HuH-7.5 (cell line): ENCODE measurements around the gene SMURF2.

Experiments
- DNase-seq: peaks from one replicate; pipeline ENCODE4 v3.0.0; 2011; ENCODE audit warnings: low spot score

Gene SMURF2

DNA sequence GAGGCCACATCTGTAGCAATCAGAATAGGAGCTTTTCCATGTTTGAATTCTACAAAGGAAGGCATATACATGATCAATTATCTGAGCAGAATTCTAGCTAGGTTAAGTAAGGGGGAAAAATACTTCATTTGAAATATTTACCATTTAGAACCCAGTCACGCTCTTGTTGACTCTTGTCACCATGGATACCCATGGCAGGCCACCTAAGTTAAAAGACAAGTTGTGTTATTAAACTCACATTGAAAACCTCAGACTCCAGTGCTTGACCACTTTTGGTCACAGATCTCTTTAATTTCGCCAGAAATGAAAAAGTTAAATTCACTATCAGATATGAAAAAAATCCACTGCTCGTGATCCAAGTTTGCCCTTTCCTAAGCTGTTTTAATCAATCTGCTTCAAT is 160.1 kb downstream of the SMURF2 start:
- no peak for DNase-seq

DNA sequence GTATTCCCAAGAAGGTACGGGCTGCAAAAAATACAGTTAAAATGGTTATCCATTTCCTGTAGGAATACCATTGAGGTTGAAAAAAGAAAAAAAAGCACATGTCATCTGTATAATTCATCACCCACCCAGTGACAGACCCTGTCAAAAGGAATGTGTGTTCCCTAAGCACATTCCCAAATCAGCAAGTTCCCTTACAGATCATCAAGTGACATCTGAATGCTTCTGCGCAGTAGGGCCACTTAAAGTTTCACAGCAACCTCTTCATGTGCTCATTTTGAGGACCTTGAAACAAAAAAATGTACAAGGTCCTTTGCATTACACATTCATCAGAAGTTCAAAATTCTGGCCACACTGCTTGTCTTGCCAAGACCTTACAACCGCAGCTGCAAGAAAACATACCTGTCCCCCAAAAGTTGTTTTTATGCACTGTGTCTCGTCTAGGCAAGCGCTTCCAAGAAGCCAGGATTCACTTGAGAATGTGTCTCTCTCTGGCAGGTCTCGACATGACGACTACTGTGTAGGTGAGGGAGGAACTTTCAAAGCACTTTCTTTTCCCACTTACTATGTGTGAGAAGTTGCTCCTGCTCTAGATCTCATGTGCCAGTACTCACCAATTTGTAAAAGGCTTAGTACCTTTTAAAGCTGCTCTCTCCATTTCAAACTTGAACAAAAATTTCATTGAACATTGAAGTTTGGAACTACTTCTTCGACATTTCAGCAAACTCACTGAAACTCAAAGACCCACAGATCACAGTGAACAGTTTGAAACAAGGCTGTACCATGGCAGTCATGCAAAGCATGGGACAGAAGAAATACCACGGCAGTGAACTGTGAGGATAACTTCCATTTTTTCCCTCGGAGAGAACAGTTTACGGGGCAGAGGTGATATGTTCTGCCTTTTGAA is 161.0 kb downstream of the SMURF2 start:
- DNase-seq, result no peak

DNA sequence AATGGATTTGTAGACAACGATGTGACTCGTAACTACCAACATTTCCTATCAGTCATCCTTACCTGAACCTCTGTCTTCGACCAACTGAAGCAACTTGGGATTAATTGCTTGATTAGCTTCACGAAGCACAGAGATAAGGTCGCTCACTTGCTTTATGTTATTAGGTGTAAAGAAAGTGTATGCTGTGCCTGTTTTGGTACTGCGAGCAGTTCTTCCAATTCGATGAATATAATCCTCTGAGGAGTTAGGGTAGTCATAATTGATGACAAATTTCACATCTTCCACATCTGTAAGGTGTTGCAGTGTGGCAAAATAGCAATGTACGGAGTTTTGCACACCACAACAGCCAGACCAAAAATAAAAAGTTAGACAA is 161.6 kb downstream of the SMURF2 start:
- no peak for DNase-seq

DNA sequence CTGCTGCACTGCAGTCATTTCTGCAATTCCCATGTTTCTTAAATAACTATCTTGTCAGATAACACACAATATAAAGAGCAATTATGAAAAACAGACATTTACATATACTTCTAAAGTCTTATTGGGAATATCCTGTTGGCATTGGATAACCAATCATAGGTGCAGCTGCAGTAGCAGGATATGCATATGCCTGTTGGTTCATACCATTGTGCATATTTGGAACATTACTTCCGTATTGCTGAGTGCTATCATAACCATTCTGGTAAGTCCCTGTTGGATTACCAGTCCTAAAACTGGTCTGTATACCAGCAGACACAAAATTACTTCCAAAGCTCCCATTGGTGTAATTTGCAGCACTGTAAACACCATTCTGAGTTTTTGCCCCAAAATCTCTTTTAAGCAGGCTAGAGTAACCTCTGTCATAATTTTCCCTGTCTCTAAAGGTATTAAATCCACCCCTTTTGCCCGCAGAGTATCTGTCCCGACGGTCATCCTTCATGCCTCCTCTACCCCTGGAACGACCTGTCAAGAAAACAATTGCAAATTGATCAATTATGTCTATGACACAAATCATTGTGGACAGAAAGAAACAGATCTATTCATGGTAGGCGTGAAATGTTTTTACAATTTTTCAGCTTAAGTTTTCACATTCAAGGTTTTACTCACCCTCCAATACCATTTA is 162.2 kb downstream of the SMURF2 start:
- no peak for DNase-seq

DNA sequence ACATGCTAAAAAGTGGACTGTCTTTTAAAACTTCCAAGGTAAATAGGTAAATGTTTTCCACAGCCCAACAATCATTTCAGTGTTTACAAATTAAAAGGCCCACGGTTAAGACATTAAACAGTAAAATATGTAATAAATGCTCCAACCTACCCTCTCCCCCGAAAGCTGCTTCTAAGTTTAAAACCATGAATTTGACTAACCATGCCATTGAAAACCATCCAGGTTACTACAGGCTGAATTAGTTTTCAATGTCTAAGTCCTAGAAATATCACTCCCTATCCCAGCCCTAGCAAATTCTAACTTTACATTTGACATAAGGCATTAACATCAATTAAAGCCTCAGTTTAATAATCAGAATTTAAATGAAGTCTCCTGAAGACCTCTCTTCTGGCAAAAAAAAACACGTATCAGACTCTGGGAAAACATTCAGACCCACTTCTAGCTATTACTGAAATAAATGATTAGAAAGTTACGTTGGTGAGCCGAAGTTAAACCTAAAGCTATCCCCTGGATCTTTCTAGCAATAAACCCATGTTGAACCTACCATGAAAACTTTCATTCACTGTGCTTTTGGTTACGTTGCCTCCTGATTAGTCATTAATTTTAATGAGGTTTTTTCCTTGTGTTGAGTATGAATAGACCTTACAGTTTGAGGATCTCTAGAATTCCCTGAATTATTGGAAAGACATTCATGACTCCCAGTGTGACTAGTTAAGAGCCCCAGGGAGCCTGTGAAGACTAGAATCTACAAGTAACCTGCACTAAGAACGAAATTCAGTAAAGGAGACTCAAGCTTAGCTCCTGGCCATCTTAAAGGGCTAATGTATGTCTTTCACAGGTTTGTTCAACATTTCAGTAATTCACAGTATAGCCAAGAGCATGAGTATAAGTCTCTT is 163.6 kb downstream of the SMURF2 start:
- no peak for DNase-seq

DNA sequence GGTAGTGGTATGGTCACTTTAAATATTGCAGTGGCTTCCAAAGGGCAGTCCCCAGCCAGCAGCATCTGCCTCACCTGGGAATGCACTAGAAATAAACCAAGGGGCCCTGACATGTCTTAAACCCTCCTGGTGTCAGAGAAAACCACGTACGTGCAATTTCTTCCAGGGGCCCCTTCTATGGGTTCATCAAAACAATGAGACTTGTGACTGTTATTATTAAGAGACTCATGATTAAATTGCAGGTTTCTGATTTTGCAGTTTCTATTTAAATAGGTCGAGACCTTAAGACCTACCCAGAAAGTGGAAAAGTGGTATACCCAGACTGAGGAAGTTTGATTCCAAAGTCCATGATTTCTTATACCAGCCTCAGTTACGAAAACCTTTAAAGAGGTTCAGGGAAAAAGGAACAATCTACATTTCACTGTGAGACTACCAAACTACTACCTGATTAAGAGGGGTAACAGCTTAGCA is 164.5 kb downstream of the SMURF2 start:
- DNase-seq, result no peak

DNA sequence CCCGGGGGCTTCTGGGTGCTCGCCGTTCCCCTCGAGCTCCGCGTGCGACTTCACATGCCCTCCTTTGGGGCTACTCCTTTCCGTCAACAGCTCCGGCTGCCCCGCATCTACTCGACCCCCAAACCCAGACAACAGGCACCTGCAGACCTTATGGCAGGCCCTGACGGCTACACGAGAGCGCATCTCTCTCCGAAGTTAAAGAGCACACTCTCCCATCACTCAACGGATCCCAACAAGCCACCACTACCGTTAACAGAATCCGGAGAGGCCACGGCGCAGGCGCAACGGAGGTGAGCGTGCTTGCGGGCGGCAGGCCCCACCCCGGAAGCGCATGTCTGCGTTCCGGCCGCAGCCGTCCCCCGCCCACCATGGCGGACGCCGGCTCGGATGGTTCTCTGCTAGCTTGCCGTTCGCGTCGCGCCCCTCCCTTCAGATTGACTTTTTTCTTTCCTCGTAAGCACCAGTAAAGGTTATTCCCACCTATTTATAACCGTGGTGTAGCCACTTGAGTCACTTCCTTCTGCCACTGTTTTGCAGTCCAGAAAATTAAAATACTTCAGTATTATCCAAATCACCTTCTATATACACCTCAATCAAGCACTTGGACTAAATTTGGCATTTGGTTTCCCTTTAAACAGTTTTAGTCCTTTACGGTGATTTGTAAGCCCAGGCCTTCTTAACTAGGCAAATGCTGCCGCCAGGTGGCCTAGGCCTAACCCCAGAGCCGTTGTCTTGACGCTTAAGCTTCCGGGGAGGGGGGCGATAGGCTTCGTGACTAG is 165.1 kb downstream of the SMURF2 start, which contains the start of gene POLG2:
Gene POLG2, minus strand, starts transcription at position 269 of the 779 bp plus-strand sequence. Its CDS starts 86 bp downstream, at position 183.
- peak; percentile 89 for DNase-seq

DNA sequence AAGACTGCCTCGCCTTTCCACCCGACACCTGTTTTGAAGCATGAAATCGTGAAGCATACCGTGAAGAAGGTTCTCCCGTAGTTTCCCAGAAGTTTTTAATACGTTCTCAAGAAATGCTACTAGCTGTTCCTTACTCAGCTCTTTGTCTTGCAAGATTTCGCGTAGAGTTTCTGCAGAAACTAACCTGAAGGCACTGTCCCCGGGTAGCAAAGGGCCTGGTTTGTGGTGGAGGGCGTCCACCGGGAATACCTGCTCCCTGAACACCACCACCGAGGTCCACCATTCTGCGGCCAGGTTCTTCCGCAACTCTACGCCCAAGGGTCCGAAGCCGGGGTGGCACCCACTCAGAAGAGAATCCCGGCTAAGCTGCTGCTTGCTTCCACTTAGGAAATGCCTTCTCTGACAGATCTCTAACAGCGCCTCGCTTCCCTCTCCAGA is 165.7 kb downstream of the SMURF2 start:
- DNase-seq, result peak; percentile 23
